Natural killer cell (primary cell): ENCODE data around the gene PLPPR3. TPM values are rescaled to one million over a fixed set of nuclear protein-coding genes. Genes with fewer than 3 reads are reported as not detected.

Experiments
- ATAC-seq, 3 donors: fragments of 150-1000 bp in 2 of 3; fragments of 200-7000 bp in 1 of 3; cut with Tn5 transposase; 1 replicate in 1 of 3; 2 replicates in 2 of 3; pipeline ENCODE4 v1.10.0; 2021; ENCODE audit warnings: mild to moderate bottlenecking in 2 of 3, moderate library complexity in 2 of 3
- DNase-seq, 2 donors: peaks; one replicate each; pipeline versions ENCODE4 v3.0.0 to v3.0.0-alpha.2; 2013 to 2021; ENCODE audit warnings: mixed read lengths in 1 of 2
- H3K27ac ChIP-seq: one replicate; pipeline ENCODE4 v1.5.1; 2013; ENCODE audit warnings: mild to moderate bottlenecking, low read length
- H3K27me3 ChIP-seq: one replicate; pipeline ENCODE4 v1.6.1; 2013; ENCODE audit warnings: low read length; ENCODE audit not compliant: control insufficient read depth, insufficient read depth
- H3K36me3 ChIP-seq: one replicate; pipeline ENCODE4 v1.6.1; 2013; ENCODE audit warnings: low read length; ENCODE audit not compliant: control insufficient read depth, insufficient read depth
- H3K4me1 ChIP-seq: one replicate; pipeline ENCODE4 v1.6.1; 2013; ENCODE audit warnings: low read length; ENCODE audit not compliant: control insufficient read depth, insufficient read depth
- H3K4me3 ChIP-seq: one replicate; pipeline ENCODE4 v1.5.1; 2013; ENCODE audit warnings: low read length
- H3K9me3 ChIP-seq: one replicate; pipeline ENCODE4 v1.6.1; 2013; ENCODE audit warnings: low read length; ENCODE audit not compliant: control insufficient read depth, insufficient read depth
- H3K27ac Mint-ChIP-seq, 2 donors: one replicate each; pipeline ENCODE4 v1.8.0; 2022; ENCODE audit warnings: mild to moderate bottlenecking in 2 of 2, mixed read lengths in 2 of 2, moderate library complexity in 1 of 2
- H3K27me3 Mint-ChIP-seq, 2 donors: one replicate each; pipeline ENCODE4 v1.8.0; 2022; ENCODE audit warnings: low read depth in 2 of 2, mixed read lengths in 2 of 2
- H3K36me3 Mint-ChIP-seq: one replicate; pipeline ENCODE4 v1.8.0; 2022; ENCODE audit warnings: mixed read lengths
- H3K4me1 Mint-ChIP-seq, 2 donors: one replicate each; pipeline ENCODE4 v1.8.0; 2022; ENCODE audit warnings: mixed read lengths in 2 of 2
- H3K4me3 Mint-ChIP-seq: one replicate; pipeline ENCODE4 v1.8.0; 2022; ENCODE audit warnings: mild to moderate bottlenecking, moderate library complexity, mixed read lengths
- H3K9me3 Mint-ChIP-seq, 2 donors: one replicate each; pipeline ENCODE4 v1.8.0; 2022; ENCODE audit warnings: mixed read lengths in 2 of 2
- WGBS: methylation state at CpG from one replicate; pipeline ENCODE4 v1.1.7; 2013; ENCODE audit warnings: missing lambda C conversion rate; ENCODE audit not compliant: insufficient coverage; 5-methylcytosine and 5-hydroxymethylcytosine counted together
- intact Hi-C: fragments of 100-400 bp; cut with micrococcal nuclease; formaldehyde crosslinking; loops from one replicate; pipeline ENCODE4 v1.14.2; 2022
- total RNA-seq, 4 donors: library from RNA; stranded (reverse); fragments of 120-200 nt in 1 of 4; gene quantifications; one replicate each; pipeline versions ENCODE4 v1.2.3 to v1.2.4, GENCODE V29; 2013 to 2022
- TF ChIP-seq, protein P1 (sequence below): fragments of 200-600 bp; IDR thresholded peaks from one replicate; pipeline ENCODE4 v1.8.0; 2022; ENCODE audit warnings: antibody characterized with exemption

The PLPPR3 gene
- total RNA-seq, 3 donors from 2014 or later (not counting 1 experiment from before 2014, with no cell fraction given) = not detected

DNA sequence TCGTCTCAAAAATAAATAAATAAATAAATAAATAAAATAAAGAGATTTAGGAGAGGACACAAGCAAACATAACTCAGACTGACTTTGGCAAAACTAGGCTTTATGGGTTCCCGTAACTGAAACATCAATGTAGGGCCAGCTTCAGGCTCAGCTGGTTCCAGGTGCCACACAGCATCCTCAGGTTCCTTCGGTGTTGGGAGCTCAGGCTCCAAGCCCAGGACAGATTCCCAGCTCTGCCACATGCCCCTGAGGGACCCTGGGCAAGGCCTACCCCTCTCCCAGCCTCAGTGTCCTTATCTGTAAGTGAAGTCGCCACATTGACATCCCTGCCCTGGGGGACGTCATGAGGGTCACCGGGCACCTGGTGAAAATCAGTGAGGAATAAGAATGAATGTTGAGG, 52.1 kb downstream of the PLPPR3 start:
- H3K27ac ChIP-seq = no peak overlapping the region
- no peak overlapping the region for H3K4me3 ChIP-seq
- DNase-seq (no peak), ATAC-seq (no peak)
- H3K4me1 Mint-ChIP-seq = no peaks in the 10 kb centered on the region
- no peaks in the 10 kb centered on the region for H3K9me3 ChIP-seq
- H3K4me1 ChIP-seq = peaks cover 6% of the 10 kb centered on the region
- H3K36me3 Mint-ChIP-seq = no peaks in the 10 kb centered on the region
- H3K27me3 Mint-ChIP-seq = peaks cover 0 to 2% of the 10 kb centered on the region in 2 donors
- no peaks in the 10 kb centered on the region for H3K36me3 ChIP-seq
- WGBS = 76% methylated on average over 5 of the region's 6 CpGs
- no peak overlapping the region for H3K4me3 Mint-ChIP-seq
- H3K9me3 Mint-ChIP-seq = no peaks in the 10 kb centered on the region
- intact Hi-C loops = loop anchor here (2.0 to 10.0 kb wide), 2 partner anchors 151 to 215 kb away; partner anchors contain the start of gene WDR18
- H3K27ac Mint-ChIP-seq = no peak overlapping the region
- peaks cover 2% of the 10 kb centered on the region for H3K27me3 ChIP-seq
- TF ChIP-seq, protein P1, sequence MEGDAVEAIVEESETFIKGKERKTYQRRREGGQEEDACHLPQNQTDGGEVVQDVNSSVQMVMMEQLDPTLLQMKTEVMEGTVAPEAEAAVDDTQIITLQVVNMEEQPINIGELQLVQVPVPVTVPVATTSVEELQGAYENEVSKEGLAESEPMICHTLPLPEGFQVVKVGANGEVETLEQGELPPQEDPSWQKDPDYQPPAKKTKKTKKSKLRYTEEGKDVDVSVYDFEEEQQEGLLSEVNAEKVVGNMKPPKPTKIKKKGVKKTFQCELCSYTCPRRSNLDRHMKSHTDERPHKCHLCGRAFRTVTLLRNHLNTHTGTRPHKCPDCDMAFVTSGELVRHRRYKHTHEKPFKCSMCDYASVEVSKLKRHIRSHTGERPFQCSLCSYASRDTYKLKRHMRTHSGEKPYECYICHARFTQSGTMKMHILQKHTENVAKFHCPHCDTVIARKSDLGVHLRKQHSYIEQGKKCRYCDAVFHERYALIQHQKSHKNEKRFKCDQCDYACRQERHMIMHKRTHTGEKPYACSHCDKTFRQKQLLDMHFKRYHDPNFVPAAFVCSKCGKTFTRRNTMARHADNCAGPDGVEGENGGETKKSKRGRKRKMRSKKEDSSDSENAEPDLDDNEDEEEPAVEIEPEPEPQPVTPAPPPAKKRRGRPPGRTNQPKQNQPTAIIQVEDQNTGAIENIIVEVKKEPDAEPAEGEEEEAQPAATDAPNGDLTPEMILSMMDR = no peak

DNA sequence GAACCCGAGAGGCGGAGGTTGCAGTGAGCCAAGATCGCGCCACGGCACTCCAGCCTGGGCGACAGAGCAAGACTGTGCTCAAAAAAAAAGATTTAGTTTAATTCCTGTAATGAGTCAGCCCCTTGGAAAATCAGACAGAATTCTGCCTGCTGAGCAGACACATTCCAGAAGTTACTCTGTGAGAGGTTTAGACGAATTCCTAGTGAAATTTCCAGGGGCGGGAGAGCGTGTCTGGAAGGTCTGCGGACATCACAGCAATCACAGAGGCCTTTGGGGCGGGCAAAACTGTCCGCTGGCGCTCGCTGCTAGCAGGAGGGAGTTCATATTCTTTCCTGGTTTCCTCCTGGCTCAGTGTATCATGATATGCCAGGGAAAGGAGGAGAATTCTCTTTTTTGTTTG, 53.3 kb downstream of the PLPPR3 start:
- H3K27ac Mint-ChIP-seq = no peak overlapping the region
- peaks cover 0 to 2% of the 10 kb centered on the region in 2 donors for H3K27me3 Mint-ChIP-seq
- H3K4me3 ChIP-seq = no peak overlapping the region
- TF ChIP-seq, protein P1 = no peak
- no peak for ATAC-seq
- no peaks in the 10 kb centered on the region for H3K9me3 ChIP-seq
- DNase-seq = no peak
- no peak overlapping the region for H3K27ac ChIP-seq
- intact Hi-C loops = no loop called here
- peaks cover 2% of the 10 kb centered on the region for H3K27me3 ChIP-seq
- 87% methylated on average over 14 of the region's 14 CpGs for WGBS
- no peaks in the 10 kb centered on the region for H3K36me3 Mint-ChIP-seq
- no peaks in the 10 kb centered on the region for H3K9me3 Mint-ChIP-seq
- H3K36me3 ChIP-seq = no peaks in the 10 kb centered on the region
- no peak overlapping the region for H3K4me3 Mint-ChIP-seq
- no peaks in the 10 kb centered on the region for H3K4me1 Mint-ChIP-seq
- H3K4me1 ChIP-seq = peaks cover 6% of the 10 kb centered on the region

DNA sequence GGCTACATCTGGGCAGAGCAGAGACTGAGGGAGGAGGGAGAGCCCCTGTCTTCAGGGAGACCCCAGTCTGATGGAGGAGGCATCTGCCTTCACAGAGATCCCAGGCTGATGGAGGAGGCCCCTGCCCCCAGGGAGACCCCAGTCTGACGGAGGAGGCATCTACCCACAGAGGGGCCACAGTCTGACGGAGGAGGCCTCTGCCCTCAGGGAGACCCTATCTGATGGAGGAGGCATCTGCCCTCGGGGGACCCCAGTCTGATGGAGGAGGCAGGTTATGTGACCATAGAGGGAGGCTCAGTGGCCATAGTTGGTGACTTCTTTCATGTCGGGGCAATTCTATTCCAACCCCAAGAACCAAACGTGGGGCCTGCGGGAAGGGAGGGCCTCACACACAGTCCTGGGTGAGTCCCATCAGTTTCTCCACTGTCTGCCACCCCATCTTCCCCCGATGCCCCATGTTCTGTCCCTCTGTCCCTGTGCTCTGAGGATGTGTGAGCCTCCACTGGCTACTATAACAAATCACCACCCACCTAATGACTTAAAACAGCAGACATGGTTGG, 56.5 kb downstream of the PLPPR3 start:
- Mint-ChIP-seq H3K4me1 (no peaks in the 10 kb centered on the region), H3K9me3 (no peaks in the 10 kb centered on the region), H3K27me3 (no peaks in the 10 kb centered on the region), H3K4me3 (no peak overlapping the region), H3K36me3 (no peaks in the 10 kb centered on the region), H3K27ac (no peak overlapping the region)
- Histone ChIP-seq H3K9me3 (no peaks in the 10 kb centered on the region), H3K27ac (no peak overlapping the region), H3K36me3 (no peaks in the 10 kb centered on the region), H3K4me1 (peaks cover 2% of the 10 kb centered on the region), H3K4me3 (no peak overlapping the region), H3K27me3 (no peaks in the 10 kb centered on the region)
- no peak for ATAC-seq
- TF ChIP-seq, protein P1 = no peak
- no peak for DNase-seq
- intact Hi-C loops = no loop called here
- 85% methylated on average over 7 of the region's 7 CpGs for WGBS

DNA sequence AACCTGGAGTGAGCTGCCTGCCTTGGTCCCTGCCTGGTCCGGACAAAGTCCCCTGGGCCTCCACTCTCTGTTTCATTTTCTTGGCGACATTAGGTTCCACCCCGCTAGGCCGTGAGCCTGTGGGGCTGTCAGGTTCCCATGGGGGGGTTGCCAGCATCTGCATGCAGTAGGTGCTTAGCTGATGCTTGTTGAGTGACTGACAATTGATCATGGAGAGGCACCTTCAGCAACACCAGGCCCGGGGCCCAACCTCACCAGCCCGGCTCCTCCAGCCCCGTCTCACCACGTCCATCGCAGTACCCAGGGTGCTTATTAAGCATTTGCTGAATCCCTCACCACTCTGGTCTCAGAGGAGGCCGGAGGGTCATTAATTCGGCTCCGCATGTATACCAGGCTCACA, 57.5 kb downstream of the PLPPR3 start:
- Mint-ChIP-seq H3K27ac (no peak overlapping the region), H3K4me3 (no peak overlapping the region), H3K4me1 (no peaks in the 10 kb centered on the region), H3K27me3 (no peaks in the 10 kb centered on the region), H3K36me3 (no peaks in the 10 kb centered on the region), H3K9me3 (peaks cover 0 to 3% of the 10 kb centered on the region in 2 donors)
- Histone ChIP-seq H3K27ac (no peak overlapping the region), H3K4me1 (no peaks in the 10 kb centered on the region), H3K4me3 (no peak overlapping the region), H3K27me3 (no peaks in the 10 kb centered on the region), H3K9me3 (no peaks in the 10 kb centered on the region), H3K36me3 (no peaks in the 10 kb centered on the region)
- intact Hi-C loops = no loop called here
- ATAC-seq = no peak
- 88% methylated on average over 12 of the region's 12 CpGs for WGBS
- DNase-seq = no peak
- TF ChIP-seq, protein P1 = no peak
